Spinal cord (tissue), 10 donors: ENCODE data around the gene CCL8. TPM values are rescaled to one million over a fixed set of nuclear protein-coding genes. Genes with fewer than 3 reads are reported as not detected.

ENCODE experiments used
- DNase-seq, 6 donors: peaks; one replicate each; pipeline versions ENCODE4 v3.0.0 to v3.0.0-alpha.2; 2013 to 2015; ENCODE audit warnings: low spot score in 6 of 6, low read depth in 4 of 6
- H3K27ac ChIP-seq: one replicate; pipeline ENCODE4 v1.5.1; 2013; ENCODE audit warnings: low read depth, low read length, control low read depth
- H3K27me3 ChIP-seq: one replicate; pipeline ENCODE4 v1.6.1; 2013; ENCODE audit warnings: low read length; ENCODE audit not compliant: control insufficient read depth, insufficient read depth
- H3K36me3 ChIP-seq: one replicate; pipeline ENCODE4 v1.6.1; 2013; ENCODE audit warnings: low read length; ENCODE audit not compliant: control insufficient read depth, insufficient read depth
- H3K4me1 ChIP-seq: one replicate; pipeline ENCODE4 v1.6.1; 2013; ENCODE audit warnings: low read length; ENCODE audit not compliant: control insufficient read depth, insufficient read depth
- H3K4me3 ChIP-seq: one replicate; pipeline ENCODE4 v1.5.1; 2013; ENCODE audit warnings: low read depth, low read length, control low read depth
- H3K9me3 ChIP-seq: one replicate; pipeline ENCODE4 v1.6.1; 2013; ENCODE audit warnings: low read length; ENCODE audit not compliant: control insufficient read depth, insufficient read depth
- WGBS: methylation state at CpG from one replicate; pipeline ENCODE4 v1.1.5; 2013; ENCODE audit warnings: missing lambda C conversion rate; ENCODE audit not compliant: insufficient coverage; 5-methylcytosine and 5-hydroxymethylcytosine counted together
- polyA plus RNA-seq, 2 donors: library from polyadenylated mRNA; unstranded; fragments of 120-200 nt; gene quantifications; one replicate each; pipeline ENCODE4 v1.2.1, GENCODE V29; 2013; ENCODE audit not compliant: insufficient read length in 2 of 2
- total RNA-seq, 2 donors: library from RNA; depleted of rRNA in 1 of 2; stranded (reverse); fragments of 120-200 nt in 1 of 2; fragments of >200 nt in 1 of 2; gene quantifications; one replicate each; pipeline versions ENCODE4 v1.2.3 to v1.2.4, GENCODE V29; 2013 to 2014
- donor health status: healthy.

CCL8 gene
- total and polyA plus RNA-seq, 4 donors, result 0.72 to 0.89 TPM; not detected in 2

GRCh38 chr17:34299956-34300577 is 19.2 kb upstream of the CCL8 start:
- H3K36me3 ChIP-seq, result no peaks in the 10 kb centered on the region
- no peak for DNase-seq
- no peaks in the 10 kb centered on the region for H3K27me3 ChIP-seq
- no peak overlapping the region for H3K4me3 ChIP-seq
- no peaks in the 10 kb centered on the region for H3K4me1 ChIP-seq
- H3K9me3 ChIP-seq, result no peaks in the 10 kb centered on the region
- no peak overlapping the region for H3K27ac ChIP-seq
- 80% methylated on average over 2 of the region's 3 CpGs for WGBS

GRCh38 chr17:34300652-34301370 is 18.4 kb upstream of the CCL8 start:
- no peak for DNase-seq
- no peak overlapping the region for H3K27ac ChIP-seq
- H3K27me3 ChIP-seq, result no peaks in the 10 kb centered on the region
- no peak overlapping the region for H3K4me3 ChIP-seq
- no peaks in the 10 kb centered on the region for H3K9me3 ChIP-seq
- H3K4me1 ChIP-seq, result no peaks in the 10 kb centered on the region
- WGBS, result no CpG with 5 or more reads among the region's 3 CpGs
- no peaks in the 10 kb centered on the region for H3K36me3 ChIP-seq

GRCh38 chr17:34301986-34302385 is 17.2 kb upstream of the CCL8 start:
- Histone ChIP-seq H3K9me3 (no peaks in the 10 kb centered on the region), H3K4me1 (no peaks in the 10 kb centered on the region), H3K27me3 (no peaks in the 10 kb centered on the region), H3K36me3 (no peaks in the 10 kb centered on the region), H3K4me3 (no peak overlapping the region), H3K27ac (no peak overlapping the region)
- DNase-seq, result no peak
- 100% methylated on average over 1 of the region's 2 CpGs for WGBS

- no peaks in the 10 kb centered on the region for H3K9me3 ChIP-seq
- DNase-seq, result no peak
- H3K4me3 ChIP-seq, result no peak overlapping the region
- no peaks in the 10 kb centered on the region for H3K4me1 ChIP-seq
- no peaks in the 10 kb centered on the region for H3K27me3 ChIP-seq
- no peak overlapping the region for H3K27ac ChIP-seq
- no CpG with 5 or more reads among the region's 1 CpG for WGBS
- H3K36me3 ChIP-seq, result no peaks in the 10 kb centered on the region
Measured at GRCh38 chr17:34302636-34303035, 16.6 kb upstream of the CCL8 start.

- 83% methylated on average over 2 of the region's 2 CpGs for WGBS
- H3K4me3 ChIP-seq, result no peak overlapping the region
- no peak overlapping the region for H3K27ac ChIP-seq
- DNase-seq, result no peak
- no peaks in the 10 kb centered on the region for H3K9me3 ChIP-seq
- H3K4me1 ChIP-seq, result no peaks in the 10 kb centered on the region
- H3K36me3 ChIP-seq, result no peaks in the 10 kb centered on the region
- H3K27me3 ChIP-seq, result no peaks in the 10 kb centered on the region
Measured at GRCh38 chr17:34303606-34304005, 15.6 kb upstream of the CCL8 start.

- WGBS, result 100% methylated on average over 3 of the region's 4 CpGs
- no peaks in the 10 kb centered on the region for H3K9me3 ChIP-seq
- DNase-seq, result no peak
- no peak overlapping the region for H3K27ac ChIP-seq
- H3K27me3 ChIP-seq, result no peaks in the 10 kb centered on the region
- H3K36me3 ChIP-seq, result no peaks in the 10 kb centered on the region
- H3K4me3 ChIP-seq, result no peak overlapping the region
- H3K4me1 ChIP-seq, result no peaks in the 10 kb centered on the region
Measured at GRCh38 chr17:34305061-34305460, 14.2 kb upstream of the CCL8 start.

- H3K36me3 ChIP-seq, result no peaks in the 10 kb centered on the region
- H3K27me3 ChIP-seq, result no peaks in the 10 kb centered on the region
- H3K4me3 ChIP-seq, result no peak overlapping the region
- DNase-seq, result no peak
- no peaks in the 10 kb centered on the region for H3K9me3 ChIP-seq
- no peak overlapping the region for H3K27ac ChIP-seq
- H3K4me1 ChIP-seq, result no peaks in the 10 kb centered on the region
Measured at GRCh38 chr17:34305606-34306005, 13.6 kb upstream of the CCL8 start.

- Histone ChIP-seq H3K4me3 (no peak overlapping the region), H3K36me3 (no peaks in the 10 kb centered on the region), H3K4me1 (no peaks in the 10 kb centered on the region), H3K27ac (no peak overlapping the region), H3K9me3 (no peaks in the 10 kb centered on the region), H3K27me3 (no peaks in the 10 kb centered on the region)
- DNase-seq, result peak in 4 of 6 donors; percentile 2 to 42 (median 5)
- 61% methylated on average over 2 of the region's 3 CpGs for WGBS
Measured at GRCh38 chr17:34306466-34306865, 12.8 kb upstream of the CCL8 start.

GRCh38 chr17:34307110-34307509 is 12.1 kb upstream of the CCL8 start:
- no peak overlapping the region for H3K4me3 ChIP-seq
- no peak overlapping the region for H3K27ac ChIP-seq
- H3K36me3 ChIP-seq, result no peaks in the 10 kb centered on the region
- H3K4me1 ChIP-seq, result no peaks in the 10 kb centered on the region
- no peaks in the 10 kb centered on the region for H3K27me3 ChIP-seq
- 80% methylated on average over 3 of the region's 3 CpGs for WGBS
- no peaks in the 10 kb centered on the region for H3K9me3 ChIP-seq
- DNase-seq, result no peak

GRCh38 chr17:34308371-34308770 is 10.9 kb upstream of the CCL8 start:
- Histone ChIP-seq H3K4me1 (no peaks in the 10 kb centered on the region), H3K4me3 (no peak overlapping the region), H3K36me3 (no peaks in the 10 kb centered on the region), H3K9me3 (no peaks in the 10 kb centered on the region), H3K27me3 (no peaks in the 10 kb centered on the region), H3K27ac (no peak overlapping the region)
- no peak for DNase-seq
